Subcutaneous abdominal adipose tissue (tissue), 5 donors: ENCODE results near the gene WTAP.

ENCODE experiments used
- H3K27ac ChIP-seq: one replicate; pipeline ENCODE4 v1.7.0; 2013; ENCODE audit warnings: low read depth, mild to moderate bottlenecking, inconsistent platforms, low read length, moderate library complexity
- H3K27me3 ChIP-seq, 5 donors: one replicate each; pipeline ENCODE4 v1.7.0; 2013; ENCODE audit warnings: low read length in 5 of 5, inconsistent platforms in 1 of 5; ENCODE audit not compliant: control insufficient read depth in 5 of 5, insufficient read depth in 4 of 5
- H3K36me3 ChIP-seq, 5 donors: one replicate each; pipeline ENCODE4 v1.7.0; 2013; ENCODE audit warnings: low read length in 5 of 5; ENCODE audit not compliant: control insufficient read depth in 5 of 5, insufficient read depth in 5 of 5
- H3K4me1 ChIP-seq, 5 donors: one replicate each; pipeline ENCODE4 v1.7.0; 2013; ENCODE audit warnings: low read length in 5 of 5, mild to moderate bottlenecking in 3 of 5, moderate library complexity in 1 of 5; ENCODE audit not compliant: control insufficient read depth in 5 of 5, insufficient read depth in 5 of 5
- H3K4me3 ChIP-seq, 5 donors: one replicate each; pipeline ENCODE4 v1.7.0; 2013; ENCODE audit warnings: low read length in 5 of 5, low read depth in 1 of 5
- H3K9ac ChIP-seq, 5 donors: one replicate each; pipeline ENCODE4 v1.7.0; 2013; ENCODE audit warnings: low read length in 5 of 5, mild to moderate bottlenecking in 4 of 5, moderate library complexity in 3 of 5
- H3K9me3 ChIP-seq, 5 donors: one replicate each; pipeline ENCODE4 v1.7.0; 2013; ENCODE audit warnings: low read length in 5 of 5; ENCODE audit not compliant: control insufficient read depth in 5 of 5
- donor health status: healthy.
- donor health status: healthy.
- donor health status: healthy.
- donor health status: healthy.
- donor health status: healthy.

Gene WTAP

DNA sequence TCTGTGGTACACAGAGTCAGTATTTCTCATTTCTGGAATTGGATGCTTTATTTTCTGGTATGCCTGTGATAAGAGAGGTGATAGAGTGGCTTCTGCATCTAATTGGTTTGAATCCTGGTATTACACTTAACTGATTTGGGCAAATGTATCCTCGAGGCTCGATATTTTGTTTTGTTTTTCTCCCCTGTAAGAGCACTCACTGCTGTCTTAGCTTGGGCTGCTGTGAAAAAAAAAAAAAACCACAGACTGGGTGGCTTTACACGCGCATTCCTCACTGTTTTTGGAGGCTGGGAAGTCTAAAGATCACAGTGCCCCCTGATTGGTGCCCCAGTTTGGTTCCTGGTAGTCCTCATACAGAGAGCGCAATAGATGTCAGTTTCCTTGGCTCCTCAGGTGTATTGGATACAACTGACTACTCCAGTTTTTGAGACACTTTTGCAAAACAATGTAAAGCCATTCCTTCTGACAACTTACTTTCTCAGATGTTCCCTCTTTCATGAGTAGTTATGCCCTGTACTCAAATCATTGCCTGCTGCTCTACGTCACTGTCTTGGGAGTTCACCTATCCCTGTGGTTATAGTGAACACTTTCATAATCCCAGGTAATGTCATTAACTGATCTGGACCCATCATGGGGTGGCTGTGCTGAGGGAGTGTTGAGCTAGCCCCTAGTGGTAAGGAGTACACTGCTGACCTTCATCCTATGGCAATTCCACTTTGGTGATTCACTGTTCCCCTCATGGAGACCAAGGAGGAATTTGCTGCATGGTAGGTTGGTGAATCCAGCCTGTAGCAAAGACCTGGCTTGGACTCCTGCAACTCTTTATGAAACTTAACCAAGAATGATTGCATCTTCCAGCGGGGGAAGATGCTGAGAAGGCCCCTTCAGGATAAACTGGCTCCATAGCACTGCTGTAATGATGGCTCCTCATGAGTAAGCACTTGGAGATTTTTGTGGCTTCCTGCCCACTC, 31.0 kb downstream of the WTAP start:
- Histone ChIP-seq H3K9ac (no peak overlapping the region), H3K27me3 (no peaks in the 10 kb centered on the region), H3K27ac (no peak overlapping the region), H3K9me3 (no peaks in the 10 kb centered on the region), H3K4me3 (no peak overlapping the region), H3K4me1 (peaks cover 6 to 52% (median 34%) of the 10 kb centered on the region in 5 donors), H3K36me3 (peaks cover 14 to 45% (median 28%) of the 10 kb centered on the region in 5 donors)

GRCh38 chr6:159759645-159760044, 32.3 kb downstream of the WTAP start:
- H3K4me1 ChIP-seq = peaks cover 6 to 39% (median 26%) of the 10 kb centered on the region in 5 donors
- no peaks in the 10 kb centered on the region for H3K27me3 ChIP-seq
- H3K9me3 ChIP-seq = no peaks in the 10 kb centered on the region
- H3K27ac ChIP-seq = peak overlapping the region; percentile 94
- no peak overlapping the region for H3K9ac ChIP-seq
- H3K36me3 ChIP-seq = peaks cover 6 to 34% (median 29%) of the 10 kb centered on the region in 5 donors
- no peak overlapping the region for H3K4me3 ChIP-seq

DNA sequence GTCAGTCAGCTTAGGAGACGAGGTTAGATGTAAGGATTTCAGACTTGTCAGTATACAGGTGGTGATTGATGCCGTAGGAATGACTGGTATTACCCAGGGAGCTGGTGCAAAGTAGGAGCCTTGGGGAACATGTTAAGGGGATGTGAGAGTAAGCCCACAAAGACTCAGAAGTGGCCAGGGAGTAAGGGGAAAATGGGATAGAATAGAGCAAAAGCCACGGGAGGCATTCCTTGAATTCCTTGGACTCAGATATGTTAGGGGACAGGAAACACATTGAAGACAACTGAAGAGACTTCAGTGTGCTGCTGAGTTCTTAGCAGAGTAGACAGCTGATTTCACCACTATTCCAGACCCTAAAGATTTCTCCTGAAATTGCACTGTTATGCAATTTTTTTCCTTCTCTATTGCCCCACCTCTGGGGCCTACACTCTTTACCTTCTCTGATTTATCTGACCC, 33.3 kb downstream of the WTAP start:
- Histone ChIP-seq H3K27me3 (no peaks in the 10 kb centered on the region), H3K4me1 (peaks cover 0 to 32% (median 22%) of the 10 kb centered on the region in 5 donors), H3K9ac (peak overlapping the region in 3 of 5 donors; percentile 87 to 97 (median 90)), H3K36me3 (peaks cover 6 to 27% (median 24%) of the 10 kb centered on the region in 5 donors), H3K27ac (peak overlapping the region; percentile 94), H3K4me3 (peak overlapping the region in 4 of 5 donors; percentile 82 to 90 (median 86)), H3K9me3 (no peaks in the 10 kb centered on the region)

DNA sequence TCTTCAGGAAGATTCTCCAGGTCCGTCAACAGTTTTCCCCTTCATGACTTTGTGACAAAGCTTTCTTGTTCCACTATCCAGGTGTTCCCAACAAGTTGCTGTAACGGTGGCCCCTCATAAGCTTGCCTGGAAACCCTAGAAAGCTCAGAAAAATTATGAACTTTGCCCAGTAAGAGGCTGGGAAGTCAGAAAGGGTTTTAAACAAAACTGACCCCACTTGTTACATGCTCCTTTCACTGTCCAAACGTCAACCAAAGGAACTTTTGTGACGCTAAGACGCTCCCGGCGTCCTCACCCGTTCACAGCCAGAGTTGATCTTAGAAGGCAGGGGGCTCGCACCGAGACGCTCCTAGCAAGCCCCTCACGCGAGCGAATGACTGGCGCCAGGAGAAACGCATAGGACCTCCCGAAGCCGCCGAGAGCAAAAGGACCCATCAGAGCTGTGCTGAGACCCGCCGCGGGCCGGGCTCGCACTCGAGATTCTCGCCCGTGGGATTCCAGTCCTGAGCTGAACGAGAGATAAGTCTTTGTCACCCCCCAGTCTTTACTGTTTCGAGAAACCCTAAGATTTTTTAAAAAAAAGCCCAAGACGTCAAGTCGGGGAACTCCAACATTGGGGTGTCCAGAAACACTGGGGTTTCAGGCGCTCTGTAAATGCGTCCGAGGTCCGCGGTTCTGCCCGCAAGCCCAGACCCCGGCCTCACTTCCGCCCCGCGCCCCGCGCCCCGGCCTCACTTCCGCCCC, 34.0 kb downstream of the WTAP start:
- no peaks in the 10 kb centered on the region for H3K9me3 ChIP-seq
- H3K4me1 ChIP-seq = peaks cover 0 to 32% (median 22%) of the 10 kb centered on the region in 5 donors
- peak overlapping the region; percentile 94 for H3K27ac ChIP-seq
- H3K9ac ChIP-seq = peak overlapping the region; percentile 41 to 97 (median 88)
- H3K27me3 ChIP-seq = no peaks in the 10 kb centered on the region
- H3K36me3 ChIP-seq = peaks cover 0 to 22% (median 19%) of the 10 kb centered on the region in 5 donors
- H3K4me3 ChIP-seq = peak overlapping the region; percentile 82 to 96 (median 87)

DNA sequence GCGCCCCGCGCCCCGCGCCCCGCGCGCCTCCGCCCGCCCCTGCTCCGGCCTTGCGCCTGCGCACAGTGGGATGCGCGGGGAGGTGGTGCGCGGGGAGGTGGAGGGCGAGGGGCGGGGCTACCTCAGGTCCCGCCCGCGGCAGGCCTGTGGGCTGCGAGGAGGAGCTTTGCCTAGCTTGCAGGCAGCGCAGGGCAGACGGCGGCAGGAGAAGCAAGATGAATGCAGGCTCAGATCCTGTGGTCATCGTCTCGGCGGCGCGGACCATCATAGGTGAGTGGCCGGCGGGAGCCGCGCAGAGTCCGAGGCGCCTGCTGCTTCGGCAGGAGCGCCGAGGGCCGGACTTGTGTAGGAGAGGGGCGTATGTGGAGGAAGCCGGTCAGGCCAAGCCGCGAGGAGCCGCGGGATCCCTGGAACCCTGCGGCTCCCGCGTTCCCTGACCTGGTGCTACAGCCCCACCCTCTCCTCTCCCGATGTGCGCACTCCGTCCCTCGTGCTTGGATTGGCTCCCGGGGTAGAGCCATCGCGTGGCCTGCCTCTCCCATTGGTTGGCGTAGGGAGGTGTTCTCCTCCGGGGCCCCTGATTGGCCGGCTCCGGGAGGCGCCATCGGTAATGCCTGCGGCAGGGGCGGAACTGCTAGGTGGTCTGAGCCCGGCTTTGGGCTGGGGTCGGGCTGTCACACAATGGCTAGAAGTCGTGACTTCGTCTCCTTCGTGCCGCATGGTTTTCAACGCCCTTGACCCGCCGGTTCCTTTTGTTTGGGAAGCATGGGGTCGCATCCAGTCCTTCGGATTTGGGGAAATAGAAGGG, 34.8 kb downstream of the WTAP start, which contains the start of gene ACAT2:
Gene ACAT2, plus strand, starts transcription at position 173 of the 808 bp plus-strand sequence. Its CDS starts 43 bp downstream, at position 216.
- no peaks in the 10 kb centered on the region for H3K27me3 ChIP-seq
- H3K9ac ChIP-seq = peak within 1 kb of the TSS; percentile 41 to 97 (median 88)
- H3K36me3 ChIP-seq = peaks cover 2 to 22% (median 21%) of the 10 kb centered on the region in 5 donors
- peak within 1 kb of the TSS; percentile 85 to 96 (median 90) for H3K4me3 ChIP-seq
- peak within 1 kb of the TSS; percentile 94 for H3K27ac ChIP-seq
- no peaks in the 10 kb centered on the region for H3K9me3 ChIP-seq
- peaks cover 0 to 28% (median 18%) of the 10 kb centered on the region in 5 donors for H3K4me1 ChIP-seq

- Histone ChIP-seq H3K27ac (peak overlapping the region; percentile 94), H3K4me1 (peaks cover 0 to 28% (median 18%) of the 10 kb centered on the region in 5 donors), H3K27me3 (no peaks in the 10 kb centered on the region), H3K9ac (peak overlapping the region in 4 of 5 donors; percentile 66 to 94 (median 82)), H3K9me3 (no peaks in the 10 kb centered on the region), H3K36me3 (peaks cover 7 to 26% (median 26%) of the 10 kb centered on the region in 5 donors), H3K4me3 (peak overlapping the region; percentile 72 to 96 (median 90))
Observed at GRCh38 chr6:159762681-159763293, 35.5 kb downstream of the WTAP start.

DNA sequence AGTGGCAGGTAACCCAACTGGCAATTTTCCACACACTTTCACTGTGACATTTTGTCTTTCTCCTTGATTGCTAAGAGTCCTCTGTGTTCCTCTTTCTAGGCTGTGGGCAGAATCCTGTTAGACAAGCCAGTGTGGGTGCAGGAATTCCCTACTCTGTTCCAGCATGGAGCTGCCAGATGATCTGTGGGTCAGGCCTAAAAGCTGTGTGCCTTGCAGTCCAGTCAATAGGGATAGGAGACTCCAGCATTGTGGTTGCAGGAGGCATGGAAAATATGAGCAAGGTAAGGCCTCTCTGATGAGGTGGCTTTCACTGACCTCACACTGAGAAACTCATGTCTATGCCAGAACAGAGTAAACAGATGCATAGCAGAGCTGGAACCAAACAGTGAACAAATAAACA, 39.6 kb downstream of the WTAP start:
- H3K36me3 ChIP-seq = peaks cover 21 to 42% (median 28%) of the 10 kb centered on the region in 5 donors
- peaks cover 0 to 11% (median 7%) of the 10 kb centered on the region in 5 donors for H3K4me1 ChIP-seq
- no peak overlapping the region for H3K9ac ChIP-seq
- H3K27ac ChIP-seq = no peak overlapping the region
- H3K4me3 ChIP-seq = no peak overlapping the region
- no peaks in the 10 kb centered on the region for H3K9me3 ChIP-seq
- no peaks in the 10 kb centered on the region for H3K27me3 ChIP-seq

GRCh38 chr6:159769470-159769869, 42.2 kb downstream of the WTAP start:
- H3K27me3 ChIP-seq = no peaks in the 10 kb centered on the region

GRCh38 chr6:159772196-159772595, 44.9 kb downstream of the WTAP start:
- no peaks in the 10 kb centered on the region for H3K27me3 ChIP-seq
- no peaks in the 10 kb centered on the region for H3K4me1 ChIP-seq
- no peak overlapping the region for H3K27ac ChIP-seq

More at GRCh38 chr6:159769470-159769869, 42.2 kb downstream of the WTAP start:
- no peaks in the 10 kb centered on the region for H3K9me3 ChIP-seq
- peaks cover 21 to 42% (median 28%) of the 10 kb centered on the region in 5 donors for H3K36me3 ChIP-seq
- no peak overlapping the region for H3K9ac ChIP-seq
- H3K27ac ChIP-seq = no peak overlapping the region
- no peak overlapping the region for H3K4me3 ChIP-seq
- H3K4me1 ChIP-seq = no peaks in the 10 kb centered on the region

More at GRCh38 chr6:159772196-159772595, 44.9 kb downstream of the WTAP start:
- no peaks in the 10 kb centered on the region for H3K9me3 ChIP-seq
- H3K36me3 ChIP-seq = peaks cover 14 to 49% (median 30%) of the 10 kb centered on the region in 5 donors
- H3K4me3 ChIP-seq = no peak overlapping the region
- no peak overlapping the region for H3K9ac ChIP-seq
